ENCODE measurements around the gene YTHDC1.
"Not testable (repeated sequence)": the region's sequence is repeated elsewhere in the genome, so short reads cannot be mapped to it uniquely, and the experiment has no call there.

YTHDC1 gene

DNA sequence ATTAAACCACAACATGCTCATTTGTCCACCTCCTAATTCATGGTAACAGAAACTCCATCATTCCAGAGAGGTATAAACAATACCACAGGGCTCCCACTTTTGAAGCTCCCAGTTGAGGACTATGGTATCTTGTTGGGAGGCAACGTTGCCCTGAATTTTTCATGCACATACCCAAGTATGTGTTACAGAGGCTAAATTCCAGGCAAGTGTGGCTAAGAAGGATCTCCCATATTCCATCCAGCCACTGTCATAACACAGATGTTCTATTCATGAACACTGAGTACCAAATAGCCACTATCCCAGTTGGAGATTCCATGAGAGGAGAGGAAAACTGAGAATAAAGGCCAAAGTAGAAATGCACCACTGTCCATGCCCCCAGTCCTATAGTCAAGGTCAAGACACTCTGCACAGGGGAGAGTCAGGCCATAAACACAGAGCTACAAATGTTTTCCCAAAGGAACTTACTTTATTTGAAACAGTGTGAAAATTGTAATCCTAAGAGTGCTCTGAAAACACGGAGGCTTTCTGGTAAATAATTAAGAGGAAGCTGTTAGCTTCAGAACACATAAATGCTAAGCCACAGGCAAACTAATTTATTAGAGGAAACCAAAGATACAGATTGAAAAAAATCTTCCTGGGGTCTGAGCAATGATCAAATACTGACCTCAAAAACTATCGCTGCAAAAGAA lies 62.0 kb downstream of the YTHDC1 start:
- FAIRE-seq = no peak

DNA sequence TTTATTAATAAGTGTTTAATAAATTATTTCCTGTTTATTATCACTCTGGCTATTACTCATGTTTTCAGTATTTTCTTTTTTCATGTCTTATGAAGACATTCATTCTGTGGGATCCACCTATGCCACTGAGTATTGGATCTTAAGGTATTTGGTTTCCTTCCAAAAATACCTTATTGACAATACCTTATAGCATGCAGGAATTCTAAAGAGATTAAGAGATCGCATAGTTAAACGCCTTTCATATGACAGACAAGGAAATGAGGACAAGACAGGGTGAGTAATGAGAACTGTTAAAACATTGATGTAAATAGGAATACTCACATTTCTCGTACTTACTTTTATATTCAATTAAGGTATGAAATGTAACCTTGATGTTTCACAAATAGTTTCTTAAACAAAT lies 66.2 kb downstream of the YTHDC1 start:
- FAIRE-seq = no peak

DNA sequence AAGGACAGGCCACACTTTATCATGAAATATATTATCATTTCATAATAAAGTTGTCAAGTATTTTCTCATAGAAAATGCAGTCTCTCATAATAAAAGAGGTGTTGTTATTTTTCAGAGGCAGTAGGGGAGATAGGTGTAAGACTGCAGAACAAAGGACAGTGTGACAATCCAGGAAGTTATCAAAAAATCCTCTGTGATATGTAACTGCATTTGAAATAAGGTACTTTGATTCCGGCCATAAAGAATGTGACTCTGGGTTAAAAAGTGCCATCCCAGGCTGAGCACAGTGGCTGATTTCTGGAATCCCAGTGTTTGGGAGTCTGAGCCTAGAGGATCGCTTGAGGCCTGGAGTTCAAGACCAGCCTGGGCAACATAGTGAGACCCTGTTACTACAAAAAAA lies 66.8 kb downstream of the YTHDC1 start:
- FAIRE-seq = no peak

DNA sequence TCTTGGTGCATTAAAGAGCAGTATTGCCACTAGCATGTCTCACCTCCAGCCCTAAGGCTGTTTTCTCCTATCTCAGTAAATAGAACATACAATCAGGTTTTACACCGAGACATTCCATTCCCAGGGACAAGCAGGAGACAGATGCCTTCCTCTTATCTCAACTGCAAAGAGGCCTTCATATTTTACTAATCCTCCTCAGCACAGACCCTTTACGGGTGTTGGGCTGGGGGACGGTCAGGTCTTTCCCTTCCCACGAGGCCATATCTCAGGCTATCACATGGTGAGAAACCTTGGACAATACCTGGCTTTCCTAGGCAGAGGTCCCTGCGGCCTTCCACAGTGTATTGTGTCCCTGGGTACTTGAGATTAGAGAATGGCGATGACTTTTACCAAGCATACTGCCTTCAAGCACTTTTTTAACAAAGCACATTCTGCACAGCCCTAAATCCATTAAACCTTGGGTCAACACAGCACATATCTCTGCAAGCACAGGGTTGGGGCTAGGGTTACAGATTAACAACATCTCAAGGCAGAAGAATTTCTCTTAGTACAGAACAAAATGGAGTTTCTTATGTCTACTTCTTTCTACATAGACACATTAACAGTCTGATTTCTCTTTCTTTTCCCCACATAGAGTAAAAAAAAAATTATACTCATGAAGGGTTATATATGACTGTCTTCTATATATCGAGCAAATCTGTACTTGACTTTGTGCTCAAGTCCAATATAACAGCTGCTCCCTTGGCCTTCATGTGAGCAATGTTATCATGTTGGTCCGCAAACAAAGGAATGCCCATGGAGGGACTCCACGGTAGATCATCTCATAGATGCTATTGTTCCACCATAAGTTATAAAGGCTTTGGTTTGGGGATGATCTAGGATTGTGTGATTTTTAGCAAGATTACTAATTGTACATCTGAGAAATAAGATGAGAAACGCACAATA lies 67.8 kb downstream of the YTHDC1 start:
- FAIRE-seq = not testable (repeated sequence)

DNA sequence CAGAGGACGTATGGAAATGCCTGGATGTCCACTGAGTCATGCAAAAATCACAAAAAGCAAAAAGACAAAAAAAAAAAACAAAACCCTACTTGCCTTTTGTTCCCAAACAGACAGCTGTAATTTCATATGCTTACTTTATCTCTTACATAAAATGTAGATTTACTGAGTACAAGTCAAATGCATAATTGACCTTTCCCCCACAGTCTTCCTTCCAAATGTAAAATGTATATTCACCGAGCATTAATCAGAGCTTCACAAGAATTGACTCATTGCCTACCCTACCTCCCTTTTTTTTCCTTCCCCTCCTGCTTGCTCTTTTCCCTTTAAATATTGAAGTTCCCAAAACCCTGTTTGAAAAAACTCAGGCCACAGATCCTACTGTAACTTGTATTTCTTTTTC lies 71.9 kb downstream of the YTHDC1 start:
- FAIRE-seq = no peak

DNA sequence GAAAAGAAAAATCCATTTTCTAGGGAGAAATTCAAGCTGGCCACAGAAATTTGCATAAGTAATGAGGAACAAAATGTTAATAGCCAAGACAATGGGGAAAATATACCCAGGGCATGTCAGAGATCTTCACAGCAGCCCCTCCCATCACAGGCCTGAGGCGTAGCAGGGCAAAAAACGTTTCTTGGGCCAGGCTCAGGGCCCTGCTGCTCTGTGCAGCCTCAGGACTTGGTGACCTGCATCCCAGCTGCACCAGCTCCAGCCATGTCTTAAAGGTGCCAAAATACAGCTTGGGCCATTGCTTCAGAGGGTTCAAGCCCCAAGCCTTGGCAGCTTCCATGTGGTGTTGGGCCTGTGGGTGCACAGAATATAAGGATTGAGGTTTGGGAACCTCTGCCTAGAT lies 72.3 kb downstream of the YTHDC1 start:
- no peak for FAIRE-seq

DNA sequence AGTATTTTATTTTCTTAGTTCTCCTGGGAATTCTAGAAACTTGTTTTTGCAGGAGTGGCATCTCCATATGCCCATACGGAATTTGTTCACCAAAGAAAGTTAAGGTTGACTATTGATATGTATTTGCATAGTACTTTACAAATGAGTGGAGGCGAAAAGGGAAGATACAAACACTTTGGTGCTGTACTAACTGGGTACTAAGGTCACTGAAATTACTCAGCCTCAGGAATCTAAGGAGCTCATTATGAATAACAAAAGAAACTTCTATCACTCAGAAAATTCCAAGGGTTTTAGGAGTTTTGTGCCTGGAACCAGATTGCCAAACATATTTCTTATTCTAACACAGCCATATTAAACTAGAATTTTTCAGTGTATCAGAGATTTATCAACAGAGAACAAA lies 77.0 kb downstream of the YTHDC1 start:
- no peak for FAIRE-seq

DNA sequence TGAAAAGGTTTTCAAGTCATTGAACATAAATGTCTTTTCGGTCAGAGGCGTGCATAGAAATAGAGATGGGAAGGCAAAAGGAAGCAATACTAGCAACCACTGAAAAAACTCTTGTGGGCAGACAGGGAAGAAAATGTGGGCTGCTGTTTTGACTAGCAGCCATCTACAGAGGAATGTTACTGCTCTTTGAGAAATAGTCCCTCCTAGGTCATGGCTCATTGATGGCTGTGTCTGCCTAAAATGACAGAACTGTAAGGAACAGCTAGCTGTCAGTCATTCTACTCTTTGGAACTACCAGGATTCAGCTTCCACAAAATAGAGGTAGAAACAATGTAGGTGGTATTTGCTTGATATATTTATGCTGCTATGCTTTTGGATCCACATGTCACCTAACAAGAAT lies 77.5 kb downstream of the YTHDC1 start:
- FAIRE-seq = no peak

DNA sequence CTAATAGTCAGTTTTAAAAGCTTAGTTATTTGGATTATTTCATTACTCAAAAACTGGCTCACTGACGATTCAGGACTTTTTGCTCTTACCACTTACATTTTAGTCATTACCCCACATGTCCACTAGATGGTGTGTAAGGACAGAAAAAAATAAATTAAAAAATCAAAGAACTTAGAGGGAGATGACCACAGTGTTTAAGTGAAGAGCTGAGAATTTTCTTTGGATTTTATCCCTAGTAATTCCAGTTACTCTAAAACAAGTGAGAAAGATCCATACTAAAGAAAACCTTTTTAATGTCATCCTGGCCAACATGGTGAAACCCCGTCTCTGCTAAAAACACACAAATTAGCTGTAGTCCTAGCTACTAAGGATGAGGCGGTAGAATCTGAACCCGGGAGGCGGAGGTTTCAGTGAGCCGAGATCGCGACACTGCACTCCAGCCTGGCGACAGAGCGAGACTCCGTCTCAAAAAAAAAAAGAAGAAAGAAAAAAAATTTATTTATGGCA lies 78.0 kb downstream of the YTHDC1 start:
- peak; percentile 96 for FAIRE-seq

DNA sequence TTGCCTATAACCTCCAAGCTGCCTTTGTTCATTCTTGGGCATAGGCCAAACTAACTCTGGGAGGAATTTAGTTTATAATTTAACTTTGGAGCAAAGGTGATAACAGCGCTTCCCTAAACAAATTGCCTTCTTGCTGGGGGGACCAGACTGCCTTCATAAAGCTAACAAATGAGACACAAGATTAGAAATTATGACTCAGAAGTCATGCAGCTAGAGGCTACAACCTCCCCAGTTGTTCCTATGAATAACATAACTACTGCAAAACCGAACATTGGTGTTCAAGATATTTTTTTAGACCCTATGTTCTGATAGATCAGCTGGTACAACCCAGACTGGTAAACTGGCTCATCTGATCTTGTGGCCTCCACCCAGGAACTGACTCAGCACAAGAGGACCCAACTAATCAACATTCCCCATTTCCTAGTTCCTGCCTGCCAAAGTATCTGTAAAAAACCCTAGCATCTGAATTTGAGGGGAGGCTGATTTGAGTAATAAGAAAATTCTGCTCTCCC lies 82.4 kb downstream of the YTHDC1 start:
- no peak for FAIRE-seq

DNA sequence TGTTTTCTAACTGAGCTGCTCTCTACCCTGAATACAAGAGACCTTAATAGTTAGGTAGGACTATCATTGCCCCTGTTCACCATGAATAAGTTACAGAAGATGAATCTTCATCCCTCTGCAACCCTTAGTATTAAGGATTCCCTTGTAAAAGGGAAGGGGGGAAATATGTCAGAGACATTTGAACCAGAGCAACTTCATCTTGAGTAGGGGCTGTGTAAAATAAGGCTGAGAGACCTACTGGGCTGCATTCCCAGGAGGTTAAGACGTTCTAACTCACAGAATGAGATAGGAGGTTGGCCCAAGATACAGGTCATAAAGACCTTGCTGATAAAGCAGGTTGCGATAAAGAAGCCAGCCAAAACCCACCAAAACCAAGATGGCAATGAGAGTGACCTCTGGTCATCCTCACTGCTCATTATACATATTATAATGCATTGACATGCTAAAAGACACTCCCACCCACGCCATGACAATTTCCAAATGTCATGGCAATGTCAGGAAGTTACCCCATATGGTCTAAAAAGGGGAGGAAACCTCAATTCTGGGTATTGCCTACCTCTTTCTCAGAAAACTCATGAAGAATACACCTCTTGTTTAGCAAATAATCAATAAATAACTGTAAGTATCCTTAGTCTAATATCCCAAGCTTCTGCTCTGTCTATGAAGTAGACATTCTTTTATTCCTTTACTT lies 84.9 kb downstream of the YTHDC1 start:
- no peak for FAIRE-seq
